ENCODE results near the gene GPC5.

- TF ChIP-seq CTCF (conservative IDR thresholded peaks at IDR 0.05; ENCODE audit: low read length) = no peak
- TF ChIP-seq EZH2phosphoT487 (IDR thresholded peaks at IDR 0.05; ENCODE audit: borderline replicate concordance, low read depth, low read length) = no peak
These were observed 588.5 kb downstream of the GPC5 start for GRCh38 chr13:91986761-91987483.

Measured in OCI-LY7 (cell line).